ENCODE data around the gene ACTG1. TPM values are rescaled to one million over a fixed set of nuclear protein-coding genes. Genes with fewer than 3 reads are reported as not detected.

Gene ACTG1
- total RNA-seq, 1 donor from 2014 or later = 4,987 TPM

DNA sequence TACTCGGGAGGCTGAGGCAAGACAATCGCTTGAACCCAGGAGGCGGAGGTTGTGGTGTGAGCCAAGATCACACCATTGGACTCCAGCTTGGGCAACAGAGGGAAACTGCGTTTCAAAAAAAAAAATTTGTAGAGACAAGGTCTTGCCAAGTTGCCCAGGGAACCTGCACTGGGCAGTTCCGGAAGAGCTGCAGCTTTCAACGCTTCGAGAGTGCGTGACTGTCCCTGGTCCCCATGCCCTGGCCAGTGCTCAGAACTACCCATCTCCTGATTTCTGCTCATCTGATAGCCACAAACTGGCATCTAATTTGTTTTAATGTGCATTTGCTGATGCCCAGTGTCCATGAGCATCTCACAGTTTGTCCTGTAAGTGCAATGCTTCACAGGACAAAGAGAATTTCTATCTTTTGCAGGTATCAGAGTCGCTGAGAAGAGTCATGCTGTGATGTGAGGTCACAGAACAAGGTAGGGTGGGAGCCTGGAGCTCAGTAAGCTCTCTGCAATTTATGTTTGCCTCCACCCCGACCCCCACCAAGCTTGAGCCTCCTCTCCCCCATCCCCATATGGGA, 3.9 kb downstream of the ACTG1 start:
- intact Hi-C loops (cut with micrococcal nuclease) = no loop called here

DNA sequence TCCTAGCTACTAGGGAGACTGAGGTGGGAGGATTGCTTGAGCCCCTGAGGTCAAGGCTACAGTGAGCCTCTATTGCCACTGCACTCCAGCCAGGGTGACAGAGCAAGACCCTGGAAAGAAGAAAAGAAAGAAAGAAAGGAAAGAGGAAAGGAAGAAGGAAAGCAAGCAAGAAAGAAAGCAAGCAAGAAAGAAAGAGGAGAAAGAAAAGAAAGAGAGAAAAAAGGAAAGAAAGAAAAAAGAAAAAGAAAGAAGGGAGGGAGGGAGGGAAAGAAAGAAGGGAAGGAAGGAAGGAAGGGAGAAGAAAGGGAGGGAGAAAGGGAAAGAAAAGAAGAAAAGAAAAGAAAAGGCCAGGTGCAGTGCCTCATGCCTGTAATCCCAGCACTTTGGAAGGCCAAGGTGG, 9.0 kb downstream of the ACTG1 start:
- intact Hi-C loops (cut with micrococcal nuclease) = no loop called here

DNA sequence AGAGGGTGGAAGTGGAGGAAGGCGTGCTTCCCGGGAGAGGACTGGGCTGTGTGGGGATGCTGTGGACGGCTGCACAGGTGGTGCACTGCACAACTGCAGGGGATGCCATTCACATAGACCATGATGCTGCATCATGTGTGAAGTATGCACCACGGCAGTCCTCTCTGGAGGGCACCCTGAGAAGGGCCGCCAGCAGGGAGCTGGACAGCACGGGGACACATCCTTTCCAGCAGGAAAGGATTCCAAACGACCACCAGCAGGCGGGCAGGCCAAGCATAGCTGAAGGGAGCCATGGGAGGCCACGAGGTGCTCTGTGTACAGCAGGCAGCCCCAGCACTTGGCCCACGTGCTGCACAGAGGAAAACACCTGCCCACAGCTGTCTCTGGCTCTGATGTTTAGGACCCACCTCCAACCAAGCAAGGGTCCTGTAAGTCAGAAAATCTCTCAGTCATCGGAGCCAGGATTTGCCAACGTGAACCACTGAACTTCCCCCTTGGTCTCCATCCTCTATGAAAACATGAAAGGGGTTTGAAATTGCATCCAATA, 10.1 kb downstream of the ACTG1 start:
- intact Hi-C loops (cut with micrococcal nuclease) = no loop called here

DNA sequence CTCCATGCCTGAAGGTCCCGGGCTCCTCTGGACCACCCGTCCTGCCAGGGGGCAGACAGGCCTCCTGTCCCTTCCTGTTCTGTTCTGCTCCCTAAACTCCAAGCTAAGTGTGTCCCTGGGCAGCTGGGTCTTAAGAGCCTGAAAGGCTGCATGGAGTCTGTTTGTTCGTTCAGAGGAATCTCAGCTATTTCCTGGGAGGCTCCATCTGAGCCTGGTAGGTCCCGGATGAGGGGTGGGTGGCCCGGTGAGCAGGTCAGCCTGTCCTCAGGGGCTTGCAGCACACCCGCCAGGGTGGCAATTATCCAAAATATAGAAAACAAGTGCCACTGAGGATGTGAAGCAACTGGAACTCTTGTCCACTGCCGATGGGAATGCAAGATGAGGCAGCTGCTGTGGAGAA, 12.6 kb downstream of the ACTG1 start:
- intact Hi-C loops (cut with micrococcal nuclease) = no loop called here

DNA sequence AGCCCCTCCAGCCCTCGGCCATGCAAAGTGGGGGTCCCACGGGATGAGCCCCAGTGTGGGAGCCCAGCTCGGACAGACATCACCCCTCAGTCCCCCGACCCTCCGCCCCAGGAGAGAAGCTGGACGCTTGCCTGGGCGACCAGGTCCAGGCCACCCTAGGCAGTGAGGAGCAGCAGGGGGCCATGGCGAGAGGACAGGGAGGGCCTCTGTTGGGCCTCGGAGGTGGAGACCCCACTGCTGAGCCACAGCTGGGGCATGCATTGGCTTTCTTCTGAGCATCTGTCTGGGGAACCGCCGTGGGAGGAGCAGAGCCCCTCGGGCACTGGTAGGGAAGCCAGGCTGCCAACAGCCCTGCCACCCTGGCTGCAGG, 13.0 kb downstream of the ACTG1 start:
- intact Hi-C loops (cut with micrococcal nuclease) = no loop called here

DNA sequence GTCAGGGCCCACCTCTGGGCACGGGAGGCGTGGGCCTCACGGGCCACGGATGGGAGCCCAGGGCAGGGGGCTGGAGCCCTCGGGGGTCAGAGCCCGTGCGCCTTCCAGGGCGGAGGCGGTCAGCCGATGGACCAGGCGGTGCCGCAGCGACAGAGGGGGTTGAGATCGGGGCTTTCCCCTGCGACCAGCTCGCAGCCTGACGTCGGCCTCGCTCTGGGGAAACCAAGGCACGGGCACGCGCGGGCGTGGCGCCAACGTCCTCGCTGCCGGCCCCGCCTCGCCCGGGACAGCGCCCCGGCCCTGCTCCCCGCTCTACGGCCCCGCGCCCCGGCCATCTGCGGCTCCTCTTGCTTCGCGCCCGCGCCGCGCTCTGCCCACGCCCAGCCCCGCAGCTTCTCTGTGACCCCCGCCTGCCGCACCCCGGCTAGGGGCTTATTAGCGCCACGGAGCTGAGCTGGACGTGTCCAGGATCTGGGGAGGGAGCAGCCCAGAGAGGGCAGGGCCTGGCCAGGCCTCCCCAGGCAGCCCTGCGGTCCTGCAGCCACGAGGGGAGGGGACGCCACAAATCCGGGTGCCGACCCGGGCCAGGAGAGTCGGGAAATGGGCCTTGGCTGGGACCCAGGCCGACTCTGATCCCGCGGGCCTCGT, 13.5 kb downstream of the ACTG1 start:
- intact Hi-C loops (cut with micrococcal nuclease) = no loop called here

DNA sequence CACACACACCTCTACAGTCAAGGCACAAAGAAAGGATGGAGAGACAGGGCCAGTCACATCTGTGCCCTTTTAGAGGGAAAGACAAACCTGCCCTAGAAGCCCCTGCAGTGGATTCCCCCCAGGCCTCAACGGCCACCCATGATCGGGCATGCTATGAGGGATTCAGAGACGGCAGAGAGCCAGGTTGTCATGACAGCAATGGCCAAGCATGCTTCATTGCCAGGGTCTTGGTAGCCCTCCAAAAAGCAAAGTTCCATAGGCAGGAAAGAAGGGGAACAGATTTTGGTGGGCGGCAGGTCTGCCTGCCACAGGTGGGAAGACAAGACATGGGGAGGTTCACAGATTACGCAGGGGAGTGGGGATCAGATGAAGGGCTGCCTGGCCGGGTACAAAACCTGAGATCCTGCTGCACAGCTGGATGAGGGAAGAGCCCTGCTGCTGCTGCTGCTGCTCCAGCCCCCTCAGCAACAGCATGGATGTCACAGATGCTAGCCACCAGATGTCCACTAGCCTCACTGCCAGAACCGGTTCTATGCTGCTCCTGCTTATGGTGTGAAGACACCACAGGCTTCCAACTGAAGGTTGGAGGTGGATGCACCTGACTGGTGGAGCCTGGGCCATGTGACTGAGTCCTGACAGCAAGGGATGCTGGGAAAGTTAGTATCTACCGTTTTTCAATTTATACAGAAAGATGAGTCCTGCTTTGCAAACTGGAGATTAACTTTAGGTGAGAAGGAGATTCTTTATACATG, 17.8 kb downstream of the ACTG1 start:
- intact Hi-C loops (cut with micrococcal nuclease) = no loop called here

DNA sequence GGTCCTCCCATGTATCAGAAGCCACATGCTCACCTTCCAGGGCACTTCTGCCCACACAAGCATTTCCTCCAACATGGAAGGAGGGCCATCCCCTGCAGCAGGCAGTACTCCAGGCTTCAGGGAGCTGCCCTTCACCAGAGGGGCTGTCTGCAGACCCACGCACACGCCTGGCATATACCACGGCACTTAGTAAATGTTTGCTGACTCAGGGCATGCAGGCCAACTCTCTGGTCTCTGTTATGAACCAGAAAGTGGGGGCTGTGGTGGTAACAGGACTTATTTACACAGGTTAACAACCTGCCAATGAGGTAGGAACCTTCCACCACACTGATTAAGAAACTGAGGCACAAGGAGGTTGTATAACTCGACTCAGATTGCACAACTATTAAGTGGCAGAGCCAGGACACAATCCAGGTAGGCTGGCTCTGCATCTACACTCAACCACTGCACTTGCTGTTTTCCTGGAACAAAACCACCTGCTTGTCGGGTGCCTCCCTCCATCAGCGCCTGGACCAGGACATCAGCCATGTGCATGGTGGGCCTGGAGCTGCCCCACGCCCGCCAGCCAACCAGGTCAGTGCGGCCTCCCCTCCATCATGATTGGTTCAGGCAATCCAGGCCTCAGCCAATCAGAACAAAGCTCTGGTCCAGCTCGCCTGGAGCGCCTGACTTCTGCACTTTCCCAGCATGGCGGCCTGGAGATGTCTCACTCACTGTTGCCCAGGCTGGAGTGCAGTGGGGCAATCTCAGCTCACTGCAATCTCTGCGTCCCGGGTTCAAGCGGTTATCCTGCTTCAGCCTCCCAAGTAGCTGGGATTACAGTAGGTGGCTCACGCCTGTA, 19.2 kb downstream of the ACTG1 start:
- intact Hi-C loops (cut with micrococcal nuclease) = no loop called here

DNA sequence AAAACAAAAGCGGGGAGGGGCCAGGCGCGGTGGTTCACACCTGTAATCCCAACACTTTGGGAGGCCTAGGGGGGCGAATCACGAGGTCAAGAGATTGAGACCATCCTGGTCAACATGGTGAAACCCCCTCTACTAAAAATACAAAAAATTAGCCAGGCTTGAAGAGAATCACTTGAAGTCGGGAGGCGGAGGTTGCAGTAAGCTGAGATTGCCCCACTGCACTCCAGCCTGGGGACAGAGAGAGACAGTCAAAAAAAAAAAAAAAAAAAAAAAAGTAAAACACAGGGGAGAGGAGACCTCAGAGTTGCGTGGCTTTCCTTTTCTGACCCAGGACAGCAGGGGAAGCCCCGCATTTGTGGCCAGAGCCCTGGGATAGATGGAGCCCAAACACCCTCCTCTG, 19.9 kb downstream of the ACTG1 start:
- intact Hi-C loops (cut with micrococcal nuclease) = no loop called here

DNA sequence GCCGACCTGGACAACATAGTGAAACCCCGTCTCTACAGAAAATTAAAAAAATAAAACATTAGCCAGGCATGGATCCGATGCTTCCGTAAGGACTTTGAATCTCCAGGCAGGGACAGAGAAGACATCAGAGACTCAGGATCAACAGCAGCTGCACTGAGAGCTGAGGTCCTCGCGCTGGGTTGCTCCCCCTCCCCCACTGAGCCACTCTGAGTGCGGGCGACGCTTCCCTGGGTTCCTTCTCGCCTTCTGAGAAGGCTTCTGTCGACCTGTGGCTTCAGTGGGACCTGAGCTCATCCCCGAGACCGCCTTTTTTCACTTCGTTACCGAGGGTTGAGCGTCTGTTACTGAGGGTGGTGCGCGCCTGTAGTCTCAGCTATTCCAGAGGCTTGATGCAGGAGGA, 20.4 kb downstream of the ACTG1 start:
- intact Hi-C loops (cut with micrococcal nuclease) = no loop called here

DNA sequence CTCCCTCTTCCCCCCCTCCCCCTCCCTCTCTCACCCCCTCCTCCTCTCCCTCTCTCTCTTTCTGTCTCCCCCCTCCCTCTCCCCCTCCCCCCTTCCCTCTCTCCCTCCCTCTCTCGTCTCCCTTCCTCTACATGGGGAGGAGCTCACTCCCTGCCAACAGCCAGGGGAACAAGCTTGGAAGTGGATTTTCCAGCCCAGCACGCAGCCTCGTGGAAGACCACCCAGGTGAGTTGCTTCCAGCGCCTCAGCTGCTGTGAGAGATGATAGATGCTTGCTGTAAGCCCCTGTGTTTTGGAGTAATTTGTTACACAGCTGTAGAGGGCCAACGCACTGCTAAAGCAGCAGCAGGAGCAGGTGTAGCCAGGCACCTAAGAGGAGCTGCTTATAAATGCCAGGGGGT, 20.8 kb downstream of the ACTG1 start:
- intact Hi-C loops (cut with micrococcal nuclease) = no loop called here

DNA sequence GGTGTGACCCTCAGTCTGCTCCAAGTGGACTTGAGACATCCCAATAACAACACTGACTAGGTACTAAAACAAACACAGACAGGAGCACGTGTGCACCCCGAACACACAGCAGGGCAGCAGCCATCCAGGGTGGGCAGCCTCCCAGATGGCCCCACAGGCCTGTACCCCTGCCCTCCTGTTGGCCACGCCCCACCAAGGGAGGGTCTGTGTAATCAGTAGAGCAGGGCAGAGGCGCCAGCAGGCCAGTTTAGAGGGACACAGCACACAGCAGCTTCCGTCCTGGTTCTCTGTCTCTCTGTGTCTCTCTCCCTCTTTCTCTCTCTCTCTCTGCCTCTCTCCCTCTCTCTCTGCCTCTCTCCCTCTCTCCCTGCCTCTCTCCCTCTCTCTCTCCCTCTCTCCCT, 21.4 kb downstream of the ACTG1 start:
- intact Hi-C loops (cut with micrococcal nuclease) = no loop called here

DNA sequence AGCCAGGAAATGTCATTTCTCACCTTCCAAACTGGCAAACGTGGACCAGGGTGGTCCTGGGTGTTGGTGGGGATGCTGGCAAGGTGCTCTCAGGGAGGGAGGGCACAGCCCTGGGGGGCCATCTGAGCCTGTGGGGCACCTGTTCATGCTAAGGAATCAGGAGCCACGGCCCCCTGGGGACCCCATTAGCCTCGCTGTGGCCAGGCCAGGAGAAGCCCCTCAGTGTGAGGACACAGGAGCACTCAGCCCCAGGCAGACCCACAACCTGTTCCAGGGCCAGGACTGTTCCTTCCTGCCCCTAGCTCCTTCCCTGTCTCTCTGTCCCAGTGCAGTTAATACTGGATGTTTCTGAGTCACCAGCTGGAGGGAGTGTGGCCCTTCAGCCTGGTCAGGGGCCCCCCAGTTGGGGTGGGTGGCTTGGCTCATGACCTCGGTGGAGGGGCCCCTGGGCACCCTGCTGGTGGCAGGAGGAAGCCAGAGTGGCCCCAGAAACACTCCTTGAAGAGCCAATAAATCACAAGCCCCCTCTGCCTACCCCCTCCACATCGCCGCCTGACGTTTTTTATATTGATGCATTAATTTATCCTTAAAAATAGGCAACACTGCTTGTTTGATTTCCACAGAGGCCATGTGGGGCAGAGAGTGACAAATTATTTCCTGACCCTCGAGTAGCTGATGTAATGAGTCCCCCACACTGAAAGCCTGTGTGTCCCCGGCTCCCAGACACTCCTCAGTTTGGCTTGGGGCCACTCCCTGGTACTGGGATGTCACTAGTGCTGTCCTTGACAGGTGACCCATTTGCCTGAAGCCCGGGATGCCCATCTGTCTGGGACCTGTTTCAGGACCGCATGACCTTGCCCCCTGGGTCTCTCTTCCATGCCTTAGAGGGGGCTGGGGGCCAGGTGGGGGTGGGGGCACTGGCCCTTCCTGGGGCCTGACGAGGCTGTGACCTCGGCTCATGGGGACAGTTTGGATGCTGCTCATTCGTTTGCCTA, 22.3 kb downstream of the ACTG1 start:
- intact Hi-C loops (cut with micrococcal nuclease) = loop anchor here (2.0 kb wide), 1 partner anchor 455 kb away; the partner anchor contains the start of gene BAIAP2

DNA sequence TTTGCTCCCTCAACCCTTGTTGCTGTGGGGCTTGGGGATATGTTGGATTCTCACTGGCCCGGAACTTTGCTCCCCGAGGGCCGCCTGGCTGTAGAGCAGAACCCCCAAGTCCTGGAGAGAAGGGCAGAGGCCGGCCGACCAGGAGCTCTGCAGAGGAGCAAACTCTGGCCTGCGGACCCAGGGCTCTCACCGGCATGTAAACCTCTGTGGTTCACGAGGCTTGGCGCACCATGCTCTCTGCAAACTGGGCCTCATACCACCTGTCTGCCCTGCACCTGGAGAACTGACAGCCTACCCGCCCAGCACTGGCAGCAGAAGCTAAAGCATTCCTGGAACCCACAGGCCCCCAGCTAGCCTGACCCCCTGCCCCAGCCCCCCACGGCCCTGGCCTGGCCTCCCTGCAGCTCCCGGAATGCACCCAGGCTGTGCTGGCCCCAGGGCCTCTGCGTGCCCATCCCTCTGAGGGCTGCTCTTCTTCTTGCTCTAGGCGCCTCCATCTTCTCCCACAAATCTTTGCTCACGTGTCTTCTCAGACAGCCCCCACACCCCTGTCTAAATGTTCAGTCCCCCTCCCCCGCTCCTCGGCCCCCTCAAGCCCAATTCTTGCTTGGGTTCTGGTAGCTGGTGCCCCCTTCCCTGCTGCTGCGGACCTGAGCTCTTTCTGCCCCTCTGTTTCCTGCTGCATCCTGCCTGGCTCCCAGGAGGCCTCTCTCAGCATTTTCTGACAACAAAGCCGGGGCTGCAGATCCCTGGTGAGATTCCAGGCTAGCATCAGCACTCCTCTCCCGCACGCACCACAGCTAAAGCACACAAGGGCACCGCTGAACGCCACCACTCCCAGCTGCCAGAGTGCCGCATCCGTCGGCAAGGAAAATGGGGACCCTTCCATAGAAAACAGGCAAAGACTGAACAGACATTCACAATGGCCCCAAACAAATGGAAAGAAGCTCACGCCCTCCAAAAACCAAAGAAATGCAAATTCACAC, 23.3 kb downstream of the ACTG1 start:
- intact Hi-C loops (cut with micrococcal nuclease) = loop anchor here (2.0 kb wide), 1 partner anchor 455 kb away; the partner anchor contains the start of gene BAIAP2

DNA sequence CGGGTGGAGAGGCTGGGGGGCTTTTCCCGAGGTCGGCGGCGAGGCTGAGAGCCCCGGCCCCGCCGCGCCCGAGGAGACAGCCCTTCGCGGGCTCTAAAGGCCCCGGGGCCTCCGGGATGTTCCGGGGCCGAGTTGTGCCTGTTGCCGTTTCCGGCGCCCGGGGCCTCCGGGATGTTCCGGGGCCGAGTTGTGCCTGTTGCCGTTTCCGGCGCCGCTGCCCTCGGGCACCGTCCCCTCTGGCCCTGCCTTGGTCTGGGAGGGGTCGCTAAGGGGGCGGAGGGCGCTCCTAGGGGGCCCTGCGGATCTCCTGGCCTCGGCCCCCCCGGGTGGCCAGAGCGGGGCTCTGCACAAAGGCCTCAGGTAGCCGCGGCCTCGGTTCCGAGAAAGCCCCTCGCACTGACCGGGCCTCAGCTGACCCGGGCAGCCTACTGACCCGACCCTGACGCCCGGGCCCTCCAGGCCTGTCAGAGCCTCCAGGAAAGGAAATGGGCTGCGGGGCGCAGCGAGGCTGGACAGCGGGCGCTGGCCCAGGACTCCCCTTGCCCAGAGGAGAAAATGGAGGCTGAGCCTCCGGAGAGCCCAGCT, 24.2 kb downstream of the ACTG1 start:
- intact Hi-C loops (cut with micrococcal nuclease) = loop anchor here (2.0 kb wide), 1 partner anchor 454 kb away; the partner anchor contains the start of gene BAIAP2

DNA sequence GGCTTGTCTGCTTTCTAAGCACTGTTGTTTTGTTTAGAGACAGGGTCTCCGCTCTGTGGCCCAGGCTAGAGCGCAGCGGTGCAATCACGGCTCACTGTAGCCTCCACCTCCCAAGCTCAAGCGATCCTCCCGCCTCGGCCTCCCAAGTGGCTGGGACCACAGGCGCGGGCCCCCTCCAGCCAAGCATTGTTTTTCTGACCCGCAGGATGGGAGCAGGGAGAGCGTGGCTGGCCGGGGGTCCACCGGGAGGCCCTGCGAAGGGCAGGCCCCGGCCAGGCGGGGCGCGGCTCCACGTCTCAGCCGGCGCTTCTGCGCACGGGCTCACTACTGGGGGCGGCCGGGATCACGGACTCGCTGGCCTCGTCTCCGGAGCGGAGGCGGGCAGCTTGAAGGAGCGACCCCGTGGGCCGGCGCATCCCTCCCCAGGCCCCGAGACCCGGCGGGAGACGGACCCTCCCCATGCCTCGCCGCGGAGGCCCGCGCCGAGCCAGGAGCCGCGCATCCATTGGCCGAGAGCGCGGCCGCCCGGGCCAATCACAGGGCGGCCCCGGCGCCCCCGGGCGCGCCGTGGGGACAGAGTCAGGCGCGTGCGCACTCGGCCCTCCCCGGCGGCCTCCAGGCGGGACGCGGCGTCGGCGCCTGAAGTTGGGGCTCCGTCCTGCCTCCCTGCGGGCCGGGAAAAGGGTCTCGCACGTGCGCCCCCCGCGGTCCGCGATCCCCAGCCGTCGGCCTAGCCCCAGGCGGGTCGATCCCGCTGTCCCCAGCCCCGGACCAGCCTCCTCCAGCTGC, 24.9 kb downstream of the ACTG1 start:
- intact Hi-C loops (cut with micrococcal nuclease) = loop anchor here (1.0 to 2.0 kb wide), 3 partner anchors 23 to 453 kb away; partner anchors contain the start of gene BAIAP2

DNA sequence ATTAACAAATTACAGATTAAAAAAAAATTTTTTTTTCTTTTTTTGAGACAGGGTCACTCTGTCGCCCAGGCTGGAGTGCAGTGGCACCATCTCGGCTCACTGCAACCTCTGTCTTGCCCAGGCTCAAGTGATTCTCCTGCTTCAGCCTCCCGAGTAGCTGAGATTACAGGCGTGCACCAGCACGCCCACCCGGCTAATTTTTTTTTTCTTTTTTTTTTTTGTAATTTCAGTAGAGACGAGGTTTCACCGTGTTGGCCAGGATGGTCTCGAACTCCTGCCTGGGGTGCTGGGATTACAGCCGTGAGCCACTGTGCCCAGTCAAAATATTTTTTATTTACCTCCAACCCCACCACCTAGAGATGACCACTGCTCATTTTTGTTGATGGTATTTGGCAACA, 25.5 kb downstream of the ACTG1 start:
- intact Hi-C loops (cut with micrococcal nuclease) = loop anchor here (1.0 to 2.0 kb wide), 2 partner anchors 24 to 27 kb away; no protein-coding TSS in a partner anchor
